PC-9 (cell line): Measurements from ENCODE around the gene FRRS1.

Experiments used
- CTCF ChIP-seq: fragments of 200-600 bp; sonication (generic); conservative IDR thresholded peaks from 2 replicates; pipeline ENCODE4 v1.6.1; 2017; ENCODE audit warnings: mixed run types, antibody characterized with exemption, mild to moderate bottlenecking, moderate library complexity
- EZH2 ChIP-seq: fragments of 200-600 bp; sonication (generic); IDR thresholded peaks from 2 replicates; pipeline ENCODE4 v1.8.0; 2017; ENCODE audit warnings: antibody characterized with exemption, low read depth

- TF ChIP-seq EZH2, result no peak
- TF ChIP-seq CTCF, result no peak
Measured at GRCh38 chr1:99696616-99697015, 69.8 kb downstream of the FRRS1 start.
